ENCODE measurements around the gene STIM2.

DNA sequence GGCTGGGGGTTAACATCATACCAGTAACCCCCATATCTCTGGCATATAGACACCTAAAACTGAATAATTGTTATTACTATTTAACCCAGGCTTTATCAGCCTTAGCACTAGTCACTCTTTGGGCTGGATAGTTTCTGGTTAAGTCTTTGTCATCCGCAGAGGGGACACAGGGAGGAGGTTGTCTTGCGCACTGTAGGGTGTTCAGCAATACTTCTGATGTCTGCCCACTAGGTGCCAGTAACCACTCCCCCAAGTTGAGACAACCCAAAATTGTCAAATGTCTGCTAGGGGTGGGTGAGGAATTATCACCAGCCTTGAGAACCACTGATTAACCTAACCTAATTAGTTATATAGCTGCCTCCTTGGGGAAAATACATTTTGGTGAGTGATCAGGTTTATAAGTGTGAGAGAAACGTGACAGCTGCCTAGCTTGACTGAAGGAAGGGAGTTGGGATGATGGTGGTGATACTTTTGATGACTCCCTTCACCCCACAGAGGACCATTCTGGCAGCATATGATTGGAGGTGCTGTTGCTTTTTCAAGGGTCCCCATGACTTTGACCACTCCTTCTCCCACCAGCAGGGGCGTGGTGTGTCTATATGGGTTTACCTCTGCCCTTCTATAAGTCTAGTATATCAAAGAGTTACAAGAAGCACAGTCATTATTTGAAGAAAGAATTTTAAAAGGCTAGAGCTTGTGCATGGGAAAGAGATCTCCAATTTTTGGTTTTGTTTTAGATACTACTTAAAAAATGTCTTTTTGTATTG, 140.9 kb downstream of the STIM2 start:
- TF ChIP-seq, protein P1, sequence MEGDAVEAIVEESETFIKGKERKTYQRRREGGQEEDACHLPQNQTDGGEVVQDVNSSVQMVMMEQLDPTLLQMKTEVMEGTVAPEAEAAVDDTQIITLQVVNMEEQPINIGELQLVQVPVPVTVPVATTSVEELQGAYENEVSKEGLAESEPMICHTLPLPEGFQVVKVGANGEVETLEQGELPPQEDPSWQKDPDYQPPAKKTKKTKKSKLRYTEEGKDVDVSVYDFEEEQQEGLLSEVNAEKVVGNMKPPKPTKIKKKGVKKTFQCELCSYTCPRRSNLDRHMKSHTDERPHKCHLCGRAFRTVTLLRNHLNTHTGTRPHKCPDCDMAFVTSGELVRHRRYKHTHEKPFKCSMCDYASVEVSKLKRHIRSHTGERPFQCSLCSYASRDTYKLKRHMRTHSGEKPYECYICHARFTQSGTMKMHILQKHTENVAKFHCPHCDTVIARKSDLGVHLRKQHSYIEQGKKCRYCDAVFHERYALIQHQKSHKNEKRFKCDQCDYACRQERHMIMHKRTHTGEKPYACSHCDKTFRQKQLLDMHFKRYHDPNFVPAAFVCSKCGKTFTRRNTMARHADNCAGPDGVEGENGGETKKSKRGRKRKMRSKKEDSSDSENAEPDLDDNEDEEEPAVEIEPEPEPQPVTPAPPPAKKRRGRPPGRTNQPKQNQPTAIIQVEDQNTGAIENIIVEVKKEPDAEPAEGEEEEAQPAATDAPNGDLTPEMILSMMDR (conservative IDR thresholded peaks at IDR 0.05), result no peak
- no peak for TF ChIP-seq EZH2 (IDR thresholded peaks at IDR 0.05; ENCODE audit: low read depth)

Data from PC-9 (cell line).